Spleen (tissue), 11 donors: ENCODE data around the gene LRP11. TPM values are rescaled to one million over a fixed set of nuclear protein-coding genes. Genes with fewer than 3 reads are reported as not detected.
"Not testable (repeated sequence)": the region's sequence is repeated elsewhere in the genome, so short reads cannot be mapped to it uniquely, and the experiment has no call there.

Experiments
- DNase-seq: peaks from one replicate; pipeline ENCODE4 v3.0.0-alpha.2; 2020
- H3K27ac ChIP-seq, 8 donors: fragments of 200-600 bp; sonication (generic) in 7 of 8; 1 replicate in 4 of 8; 2 replicates in 4 of 8; pipeline versions ENCODE4 v1.5.0 to v1.8.0; 2016 to 2021; ENCODE audit warnings: inconsistent platforms in 4 of 8, mild to moderate bottlenecking in 4 of 8, moderate library complexity in 1 of 8
- H3K27me3 ChIP-seq, 7 donors: fragments of 200-600 bp; sonication (generic) in 6 of 7; replicated peaks in 1 of 7; 1 replicate in 4 of 7; 2 replicates in 3 of 7; pipeline versions ENCODE4 v1.5.0 to v1.8.0; 2016 to 2021; ENCODE audit warnings: inconsistent platforms in 3 of 7, mild to moderate bottlenecking in 1 of 7
- H3K36me3 ChIP-seq, 6 donors: fragments of 200-600 bp; sonication (generic) in 5 of 6; 1 replicate in 4 of 6; 2 replicates in 2 of 6; pipeline versions ENCODE4 v1.5.0 to v1.8.0; 2016 to 2021; ENCODE audit warnings: inconsistent platforms in 2 of 6
- H3K4me1 ChIP-seq, 6 donors: fragments of 200-600 bp; sonication (generic) in 5 of 6; 1 replicate in 3 of 6; 2 replicates in 3 of 6; pipeline versions ENCODE4 v1.5.0 to v1.8.0; 2016 to 2021; ENCODE audit warnings: inconsistent platforms in 3 of 6
- H3K4me3 ChIP-seq, 8 donors: fragments of 200-600 bp; sonication (generic) in 7 of 8; 1 replicate in 4 of 8; 2 replicates in 4 of 8; pipeline versions ENCODE4 v1.5.0 to v1.8.0; 2016 to 2021; ENCODE audit warnings: inconsistent platforms in 4 of 8, mild to moderate bottlenecking in 4 of 8, moderate library complexity in 2 of 8
- H3K9me3 ChIP-seq, 8 donors: fragments of 200-600 bp; sonication (generic) in 7 of 8; 1 replicate in 4 of 8; 2 replicates in 4 of 8; pipeline versions ENCODE4 v1.5.0 to v1.8.0; 2016 to 2021; ENCODE audit warnings: inconsistent platforms in 4 of 8
- CTCF ChIP-seq, 11 experiments: fragments of 200-600 bp in 7 of 11; fragments of 450-650 bp in 4 of 11; sonication (generic) in 4 of 11; IDR thresholded peaks in 8 of 11; conservative IDR thresholded peaks in 3 of 11; 1 replicate in 7 of 11; 2 replicates in 4 of 11; pipeline versions ENCODE4 v1.4.0 to v1.8.0; 2016 to 2021; ENCODE audit warnings: antibody characterized with exemption in 11 of 11, inconsistent platforms in 4 of 11, mild to moderate bottlenecking in 1 of 11
- POLR2A ChIP-seq, 3 donors: fragments of 450-650 bp; IDR thresholded peaks; one replicate each; pipeline ENCODE4 v1.5.1; 2017; ENCODE audit warnings: antibody characterized with exemption in 3 of 3, mild to moderate bottlenecking in 1 of 3
- POLR2AphosphoS5 ChIP-seq, 3 donors: sonication (generic); formaldehyde crosslinking; IDR thresholded peaks; one replicate each; pipeline ENCODE4 v1.5.1; 2017; ENCODE audit warnings: antibody characterized with exemption in 3 of 3
- WGBS, 5 donors: extraction: QIAGEN DNeasy Blood & Tissue Kit in 3 of 5; methylation state at CpG; one replicate each; pipeline versions ENCODE4 v1.1.5 to v1.1.7; 2013 to 2018; 5-methylcytosine and 5-hydroxymethylcytosine counted together
- intact Hi-C: fragments of 100-400 bp; cut with DNase I; formaldehyde crosslinking; loops from one replicate; pipeline ENCODE4 v1.15.0; 2023; ENCODE audit warnings: low total_unique reads
- polyA plus RNA-seq, 3 donors: library from polyadenylated mRNA; stranded (reverse); fragments of 200-250 nt; gene quantifications; one replicate each; pipeline ENCODE4 v1.2.1, GENCODE V29; 2013
- total RNA-seq, 7 donors: library from RNA; depleted of rRNA in 3 of 7; stranded (reverse); fragments of >200 nt in 3 of 7; fragmentation: NEBNext Ultra II Directional in 4 of 7; extraction: Animal tissue kit (Norgen Biotek cat#: 25700) in 4 of 7; gene quantifications; one replicate each; pipeline versions ENCODE4 v1.1.0 to v1.2.1, GENCODE V29; 2016 to 2021
- donor health status: healthy with polysubstance abuse.
- donor health status: DM: no; HTN: no; CAD: no; lungs with moderate emphysema.
- donor health status: DM: no; HTN: no; CAD: no.
- donor health status: Bipolar disorder and iron deficiency.
- donor health status: healthy.
- donor health status: DM: no; HTN: no; CAD: no.
- donor health status: DM: yes; HTN: yes; CAD: no.

Gene LRP11
- total and polyA plus RNA-seq, 10 donors, result 0.65 to 15.0 (median 7.1) TPM

GRCh38 chr6:149910721-149911151 lies 46.6 kb upstream of the LRP11 start:
- DNase-seq, result peak; percentile 31
- no peak overlapping the region for H3K4me3 ChIP-seq

GRCh38 chr6:149909701-149910470 lies 45.7 kb upstream of the LRP11 start:
- DNase-seq, result no peak
- 79 to 90% (median 87%) methylated on average over 9 of the region's 9 CpGs for WGBS, 5 donors
- Histone ChIP-seq H3K27ac (no peak overlapping the region), H3K4me3 (no peak overlapping the region), H3K9me3 (peaks cover 0 to 24% (median 17%) of the 10 kb centered on the region in 8 donors), H3K36me3 (no peaks in the 10 kb centered on the region), H3K27me3 (peaks cover 0 to 27% (median 0%) of the 10 kb centered on the region in 7 donors), H3K4me1 (peaks cover 0 to 10% (median 0%) of the 10 kb centered on the region in 6 donors)
- intact Hi-C loops, result no loop called here
- TF ChIP-seq POLR2AphosphoS5 (IDR thresholded peaks at IDR 0.05) (no peak), CTCF (IDR thresholded peaks at IDR 0.05 in 8 of 11, conservative IDR thresholded peaks at IDR 0.05 in 3 of 11) (no peak), POLR2A (IDR thresholded peaks at IDR 0.05) (no peak)

More at GRCh38 chr6:149910721-149911151, 46.6 kb upstream of the LRP11 start:
- H3K27ac ChIP-seq, result no peak overlapping the region
- TF ChIP-seq CTCF (IDR thresholded peaks at IDR 0.05 in 8 of 11, conservative IDR thresholded peaks at IDR 0.05 in 3 of 11), result no peak
- no peak for TF ChIP-seq POLR2AphosphoS5 (IDR thresholded peaks at IDR 0.05)
- no peak for TF ChIP-seq POLR2A (IDR thresholded peaks at IDR 0.05)
- peaks cover 0 to 27% (median 0%) of the 10 kb centered on the region in 7 donors for H3K27me3 ChIP-seq
- WGBS, 5 donors, result 91 to 96% (median 94%) methylated on average over 23 of the region's 23 CpGs
- intact Hi-C loops, result no loop called here
- H3K4me1 ChIP-seq, result peaks cover 0 to 6% (median 0%) of the 10 kb centered on the region in 6 donors
- H3K9me3 ChIP-seq, result peaks cover 0 to 24% (median 17%) of the 10 kb centered on the region in 8 donors
- no peaks in the 10 kb centered on the region for H3K36me3 ChIP-seq

GRCh38 chr6:149908480-149908879 lies 44.3 kb upstream of the LRP11 start:
- H3K4me1 ChIP-seq, result peaks cover 0 to 10% (median 0%) of the 10 kb centered on the region in 6 donors

GRCh38 chr6:149907317-149907716 lies 43.2 kb upstream of the LRP11 start:
- no peaks in the 10 kb centered on the region for H3K36me3 ChIP-seq
- 68 to 85% (median 82%) methylated on average over 2 of the region's 2 CpGs for WGBS, 5 donors
- H3K27me3 ChIP-seq, result peaks cover 0 to 20% (median 0%) of the 10 kb centered on the region in 7 donors
- peaks cover 0 to 24% (median 17%) of the 10 kb centered on the region in 8 donors for H3K9me3 ChIP-seq
- DNase-seq, result no peak
- no peak overlapping the region for H3K27ac ChIP-seq
- peaks cover 0 to 10% (median 0%) of the 10 kb centered on the region in 6 donors for H3K4me1 ChIP-seq
- intact Hi-C loops, result no loop called here
- H3K4me3 ChIP-seq, result no peak overlapping the region
- TF ChIP-seq POLR2AphosphoS5 (IDR thresholded peaks at IDR 0.05) (no peak), CTCF (IDR thresholded peaks at IDR 0.05 in 8 of 11, conservative IDR thresholded peaks at IDR 0.05 in 3 of 11) (no peak), POLR2A (IDR thresholded peaks at IDR 0.05) (no peak)

More at GRCh38 chr6:149908480-149908879, 44.3 kb upstream of the LRP11 start:
- H3K9me3 ChIP-seq, result peaks cover 0 to 24% (median 17%) of the 10 kb centered on the region in 8 donors
- DNase-seq, H3K4me3 ChIP-seq, H3K27ac ChIP-seq, intact Hi-C loops, H3K36me3 ChIP-seq: not testable (repeated sequence)
- WGBS, 5 donors, result 69 to 86% (median 76%) methylated on average over 3 to 4 of the region's 4 CpGs
- H3K27me3 ChIP-seq, result peaks cover 0 to 23% (median 0%) of the 10 kb centered on the region in 7 donors
